Measurements from ENCODE around the gene MCTP1.

The MCTP1 gene

GRCh38 chr5:95274011-95274410 is 10.9 kb downstream of the MCTP1 start:
- DNase-seq (no peak), ATAC-seq (no peak)
- H3K27ac Mint-ChIP-seq, result no peak overlapping the region
- peaks cover 23% of the 10 kb centered on the region for H3K27me3 Mint-ChIP-seq
- no peak overlapping the region for H3K4me3 Mint-ChIP-seq
- no peaks in the 10 kb centered on the region for H3K4me1 Mint-ChIP-seq
- no peaks in the 10 kb centered on the region for H3K36me3 Mint-ChIP-seq (ENCODE audit: low read depth)
- H3K9me3 Mint-ChIP-seq, result no peaks in the 10 kb centered on the region

- no peaks in the 10 kb centered on the region for H3K4me1 Mint-ChIP-seq
- H3K4me3 Mint-ChIP-seq, result no peak overlapping the region
- no peak for ATAC-seq
- H3K9me3 Mint-ChIP-seq, result no peaks in the 10 kb centered on the region
- H3K36me3 Mint-ChIP-seq (ENCODE audit: low read depth), result no peaks in the 10 kb centered on the region
- peaks cover 16% of the 10 kb centered on the region for H3K27me3 Mint-ChIP-seq
- DNase-seq, result no peak
- no peak overlapping the region for H3K27ac Mint-ChIP-seq
These were observed 12.5 kb downstream of the MCTP1 start for GRCh38 chr5:95272316-95272929.

GRCh38 chr5:95262933-95263660 is 21.8 kb downstream of the MCTP1 start:
- no peak for DNase-seq
- no peaks in the 10 kb centered on the region for H3K27me3 Mint-ChIP-seq
- no peak overlapping the region for H3K4me3 Mint-ChIP-seq
- ATAC-seq, result no peak
- no peak overlapping the region for H3K27ac Mint-ChIP-seq
- H3K4me1 Mint-ChIP-seq, result no peaks in the 10 kb centered on the region
- H3K36me3 Mint-ChIP-seq (ENCODE audit: low read depth), result no peaks in the 10 kb centered on the region
- no peaks in the 10 kb centered on the region for H3K9me3 Mint-ChIP-seq

GRCh38 chr5:95261437-95262175 is 23.3 kb downstream of the MCTP1 start:
- Mint-ChIP-seq H3K27me3 (no peaks in the 10 kb centered on the region), H3K4me1 (no peaks in the 10 kb centered on the region), H3K36me3 (ENCODE audit: low read depth) (no peaks in the 10 kb centered on the region), H3K4me3 (no peak overlapping the region), H3K27ac (no peak overlapping the region), H3K9me3 (no peaks in the 10 kb centered on the region)
- DNase-seq (no peak), ATAC-seq (no peak)

GRCh38 chr5:95256991-95257390 is 27.9 kb downstream of the MCTP1 start:
- peaks cover 2% of the 10 kb centered on the region for H3K27me3 Mint-ChIP-seq
- ATAC-seq (no peak), DNase-seq (no peak)
- H3K9me3 Mint-ChIP-seq, result no peaks in the 10 kb centered on the region
- H3K27ac Mint-ChIP-seq, result no peak overlapping the region
- H3K36me3 Mint-ChIP-seq (ENCODE audit: low read depth), result no peaks in the 10 kb centered on the region
- no peaks in the 10 kb centered on the region for H3K4me1 Mint-ChIP-seq
- H3K4me3 Mint-ChIP-seq, result no peak overlapping the region

GRCh38 chr5:95256446-95256845 is 28.4 kb downstream of the MCTP1 start:
- Mint-ChIP-seq H3K9me3 (no peaks in the 10 kb centered on the region), H3K36me3 (ENCODE audit: low read depth) (no peaks in the 10 kb centered on the region), H3K27ac (no peak overlapping the region), H3K4me3 (no peak overlapping the region), H3K27me3 (peaks cover 2% of the 10 kb centered on the region), H3K4me1 (no peaks in the 10 kb centered on the region)
- ATAC-seq (no peak), DNase-seq (no peak)

- H3K9me3 Mint-ChIP-seq, result peaks cover 6% of the 10 kb centered on the region
- peaks cover 4% of the 10 kb centered on the region for H3K27me3 Mint-ChIP-seq
- no peak for DNase-seq
- H3K27ac Mint-ChIP-seq, result no peak overlapping the region
- H3K36me3 Mint-ChIP-seq (ENCODE audit: low read depth), result no peaks in the 10 kb centered on the region
- H3K4me1 Mint-ChIP-seq, result no peaks in the 10 kb centered on the region
- no peak for ATAC-seq
- no peak overlapping the region for H3K4me3 Mint-ChIP-seq
These were observed 32.1 kb downstream of the MCTP1 start for GRCh38 chr5:95252801-95253200.

- no peaks in the 10 kb centered on the region for H3K4me1 Mint-ChIP-seq
- H3K27ac Mint-ChIP-seq, result no peak overlapping the region
- H3K36me3 Mint-ChIP-seq (ENCODE audit: low read depth), result no peaks in the 10 kb centered on the region
- DNase-seq (no peak), ATAC-seq (no peak)
- H3K9me3 Mint-ChIP-seq, result peaks cover 6% of the 10 kb centered on the region
- H3K27me3 Mint-ChIP-seq, result peaks cover 4% of the 10 kb centered on the region
- no peak overlapping the region for H3K4me3 Mint-ChIP-seq
These were observed 33.7 kb downstream of the MCTP1 start for GRCh38 chr5:95251185-95251584.

GRCh38 chr5:95244479-95244878 is 40.4 kb downstream of the MCTP1 start:
- H3K4me3 Mint-ChIP-seq, result no peak overlapping the region
- ATAC-seq, result no peak
- no peak for DNase-seq

GRCh38 chr5:95241635-95242034 is 43.3 kb downstream of the MCTP1 start:
- H3K4me1 Mint-ChIP-seq, result no peaks in the 10 kb centered on the region
- H3K27ac Mint-ChIP-seq, result no peak overlapping the region
- no peaks in the 10 kb centered on the region for H3K9me3 Mint-ChIP-seq
- DNase-seq (no peak), ATAC-seq (peak; percentile 43)
- H3K36me3 Mint-ChIP-seq (ENCODE audit: low read depth), result no peaks in the 10 kb centered on the region
- H3K4me3 Mint-ChIP-seq, result no peak overlapping the region
- H3K27me3 Mint-ChIP-seq, result peaks cover 2% of the 10 kb centered on the region

More at GRCh38 chr5:95244479-95244878, 40.4 kb downstream of the MCTP1 start:
- Mint-ChIP-seq H3K27ac (no peak overlapping the region), H3K36me3 (ENCODE audit: low read depth) (no peaks in the 10 kb centered on the region), H3K9me3 (peaks cover 3% of the 10 kb centered on the region), H3K27me3 (peaks cover 4% of the 10 kb centered on the region), H3K4me1 (no peaks in the 10 kb centered on the region)

- no peak for ATAC-seq
- no peak for DNase-seq
- peaks cover 2% of the 10 kb centered on the region for H3K27me3 Mint-ChIP-seq
- no peaks in the 10 kb centered on the region for H3K4me1 Mint-ChIP-seq
- no peak overlapping the region for H3K4me3 Mint-ChIP-seq
- no peaks in the 10 kb centered on the region for H3K9me3 Mint-ChIP-seq
- H3K36me3 Mint-ChIP-seq (ENCODE audit: low read depth), result no peaks in the 10 kb centered on the region
- H3K27ac Mint-ChIP-seq, result no peak overlapping the region
These were observed 43.7 kb downstream of the MCTP1 start for GRCh38 chr5:95241161-95241560.

- ATAC-seq, result no peak
- H3K36me3 Mint-ChIP-seq (ENCODE audit: low read depth), result no peaks in the 10 kb centered on the region
These were observed 46.2 kb downstream of the MCTP1 start for GRCh38 chr5:95238560-95239325.

GRCh38 chr5:95237324-95237723 is 47.6 kb downstream of the MCTP1 start:
- H3K4me1 Mint-ChIP-seq, result no peaks in the 10 kb centered on the region
- H3K9me3 Mint-ChIP-seq, result peaks cover 4% of the 10 kb centered on the region
- H3K36me3 Mint-ChIP-seq (ENCODE audit: low read depth), result no peaks in the 10 kb centered on the region
- no peak overlapping the region for H3K27ac Mint-ChIP-seq
- H3K4me3 Mint-ChIP-seq, result no peak overlapping the region
- ATAC-seq (no peak), DNase-seq (no peak)
- no peaks in the 10 kb centered on the region for H3K27me3 Mint-ChIP-seq

More at GRCh38 chr5:95238560-95239325, 46.2 kb downstream of the MCTP1 start:
- H3K27me3 Mint-ChIP-seq, result peaks cover 2% of the 10 kb centered on the region
- no peak overlapping the region for H3K27ac Mint-ChIP-seq
- H3K4me3 Mint-ChIP-seq, result no peak overlapping the region
- H3K9me3 Mint-ChIP-seq, result no peaks in the 10 kb centered on the region
- no peaks in the 10 kb centered on the region for H3K4me1 Mint-ChIP-seq
- no peak for DNase-seq

GRCh38 chr5:95235439-95235982 is 49.4 kb downstream of the MCTP1 start:
- Mint-ChIP-seq H3K4me3 (no peak overlapping the region), H3K36me3 (ENCODE audit: low read depth) (no peaks in the 10 kb centered on the region), H3K27ac (no peak overlapping the region), H3K4me1 (no peaks in the 10 kb centered on the region), H3K27me3 (no peaks in the 10 kb centered on the region), H3K9me3 (peaks cover 4% of the 10 kb centered on the region)
- DNase-seq (no peak), ATAC-seq (no peak)
